GM12878 (cell line): Measurements from ENCODE around the gene USH2A. TPM values are rescaled to one million over a fixed set of nuclear protein-coding genes. Genes with fewer than 3 reads are reported as not detected.

Experiments used
- ATAC-seq: fragments of 200-7000 bp; cut with Tn5 transposase; 3 replicates; pipeline ENCODE4 v1.9.1; 2020; ENCODE audit warnings: mild to moderate bottlenecking, moderate library complexity
- BruUV-seq: library from RNA; stranded (reverse); fragments of 400-500 nt; replicated peaks from 2 replicates; lab custom pipeline; 2021; lab: Mats Ljungman, UMichigan
- CTCF ChIA-PET: fragments of 300-600 bp; sonication (Branson Sonifier 250); formaldehyde crosslinking; extraction: SDS; loops from one replicate; lab custom pipeline; 2021; ENCODE audit warnings: inconsistent platforms; lab: Yijun Ruan, JAX
- POLR2A ChIA-PET: fragments of 350-600 bp; formaldehyde crosslinking; extraction: SDS; loops from one replicate; lab custom pipeline; 2021; ENCODE audit warnings: inconsistent platforms; lab: Charles Lee
- RAD21 ChIA-PET: fragments of 300-600 bp; sonication (Branson Sonifier 250); formaldehyde crosslinking; loops from one replicate; lab custom pipeline; 2023; ENCODE audit warnings: antibody characterized with exemption; ENCODE audit not compliant: unreplicated experiment; lab: Charles Lee
- SMC1A ChIA-PET: fragments of 300-600 bp; sonication (Branson Sonifier 250); formaldehyde crosslinking; loops from one replicate; lab custom pipeline; 2023; ENCODE audit not compliant: unreplicated experiment, uncharacterized antibody; lab: Charles Lee
- DNase-seq: peaks from one replicate; pipeline ENCODE4 v3.0.0-alpha.2; 2011; ENCODE audit warnings: low read depth, low spot score
- FAIRE-seq: peaks from 3 replicates; lab custom pipeline; 2011; peaks lifted over from hg19 to GRCh38; lab: Jason Lieb, UNC
- H2AFZ ChIP-seq: 2 replicates; pipeline ENCODE4 v1.6.0; 2011; ENCODE audit warnings: low read depth, low read length, control low read depth; ENCODE audit not compliant: control insufficient read depth
- H3K27ac ChIP-seq: 2 replicates; pipeline ENCODE4 v1.5.1; 2011; ENCODE audit warnings: control low read depth; ENCODE audit not compliant: control insufficient read depth, insufficient read depth
- H3K27me3 ChIP-seq, 2 experiments: replicated peaks in 1 of 2; 2 replicates each; pipeline versions ENCODE4 v1.6.0 to v1.6.1; 2011; ENCODE audit warnings: low read length in 1 of 2; ENCODE audit not compliant: control insufficient read depth in 2 of 2, insufficient read depth in 2 of 2
- H3K36me3 ChIP-seq, 2 experiments: 2 replicates each; pipeline ENCODE4 v1.5.1; 2011; ENCODE audit warnings: low read length in 1 of 2; ENCODE audit not compliant: control insufficient read depth in 2 of 2, insufficient read depth in 2 of 2
- H3K4me1 ChIP-seq: 2 replicates; pipeline ENCODE4 v1.6.1; 2011; ENCODE audit warnings: mild to moderate bottlenecking, low read length, moderate library complexity, mixed read lengths; ENCODE audit not compliant: control insufficient read depth, insufficient read depth
- H3K4me2 ChIP-seq: 2 replicates; pipeline ENCODE4 v1.6.0; 2011; ENCODE audit warnings: control low read depth; ENCODE audit not compliant: control insufficient read depth, insufficient read depth
- H3K4me3 ChIP-seq: fragments of 200-600 bp; sonication (generic); 2 replicates; pipeline ENCODE4 v1.5.1; 2016
- H3K79me2 ChIP-seq: 2 replicates; pipeline ENCODE4 v1.6.0; 2011; ENCODE audit warnings: low read length; ENCODE audit not compliant: control insufficient read depth, insufficient read depth
- H3K9ac ChIP-seq: 2 replicates; pipeline ENCODE4 v1.8.0; 2011; ENCODE audit warnings: low read length, control low read depth, mixed read lengths; ENCODE audit not compliant: control insufficient read depth, insufficient read depth
- H3K9me3 ChIP-seq: replicated peaks from 3 replicates; pipeline ENCODE4 v1.5.1; 2011; ENCODE audit warnings: mild to moderate bottlenecking, low read length; ENCODE audit not compliant: control insufficient read depth, insufficient read depth
- H4K20me1 ChIP-seq: 2 replicates; pipeline ENCODE4 v1.6.0; 2011; ENCODE audit not compliant: control insufficient read depth, insufficient read depth
- BRCA1 ChIP-seq: IDR thresholded peaks from 2 replicates; pipeline ENCODE4 v1.6.1; 2011; ENCODE audit warnings: low read depth, low read length, improper control_type of control experiment
- IRF4 ChIP-seq: IDR thresholded peaks from 2 replicates; pipeline ENCODE4 v1.6.1; 2011; ENCODE audit warnings: low read depth, low read length
- MXI1 ChIP-seq: fragments of 150-350 bp; IDR thresholded peaks from 2 replicates; pipeline ENCODE4 v1.6.1; 2011; ENCODE audit warnings: low read depth, mild to moderate bottlenecking, inconsistent platforms, low read length, improper control_type of control experiment
- NR2C1 ChIP-seq: fragments of 450-650 bp; IDR thresholded peaks from 2 replicates; pipeline ENCODE4 v1.6.1; 2017; ENCODE audit warnings: antibody characterized with exemption, mild to moderate bottlenecking, moderate library complexity
- SMAD1 ChIP-seq: fragments of 450-650 bp; IDR thresholded peaks from 2 replicates; pipeline ENCODE4 v1.6.1; 2018; ENCODE audit warnings: mild to moderate bottlenecking, low read depth; ENCODE audit not compliant: partially characterized antibody
- YY1 ChIP-seq: IDR thresholded peaks from 2 replicates; pipeline ENCODE4 v1.6.1; 2011; ENCODE audit warnings: low read depth, mild to moderate bottlenecking, low read length
- ZNF217 ChIP-seq: fragments of 450-650 bp; IDR thresholded peaks from 2 replicates; pipeline ENCODE4 v1.6.1; 2017; ENCODE audit warnings: antibody characterized with exemption, mild to moderate bottlenecking
- ZZZ3 ChIP-seq: IDR thresholded peaks from 2 replicates; pipeline ENCODE4 v1.6.1; 2011; ENCODE audit warnings: low read depth; ENCODE audit not compliant: control insufficient read depth, insufficient read length
- WGBS: methylation state at CpG from one replicate; pipeline ENCODE4 v1.1.6; 2016; ENCODE audit warnings: low lambda C conversion rate; ENCODE audit not compliant: insufficient replicate concordance, insufficient coverage; ENCODE audit errors: missing lambda C conversion rate; 5-methylcytosine and 5-hydroxymethylcytosine counted together
- in situ Hi-C: fragments of 300-500 bp; cut with MboI; formaldehyde crosslinking; loops from 9 replicates; pipeline ENCODE4 v1.14.3; 2018; ENCODE audit warnings: mixed read lengths
- intact Hi-C: fragments of 100-400 bp; cut with micrococcal nuclease; formaldehyde crosslinking; loops from one replicate; pipeline ENCODE4 v1.14.2; 2022; ENCODE audit not compliant: unreplicated experiment
- polyA plus RNA-seq, 11 experiments: library from polyadenylated mRNA; depleted of rRNA in 4 of 11; unstranded in 6 of 11; stranded (reverse) in 5 of 11; fragments of >200 nt; fragmentation: Nextera tagmentation in 4 of 11; fragmentation: Illumina TruSeq in 1 of 11; extraction: Ambion mirVana in 4 of 11; extraction: Trizol in 1 of 11; gene quantifications; 1 replicate in 1 of 11; 2 replicates in 10 of 11; pipeline versions ENCODE4 v1.2.1 to v1.2.3, GENCODE V29; 2011 to 2016; ENCODE audit warnings: inconsistent platforms in 2 of 11, missing spikeins in 2 of 11, low read depth in 1 of 11
- total RNA-seq, 4 experiments: library from RNA; depleted of rRNA in 3 of 4; stranded (reverse); fragments of >200 nt in 3 of 4; fragmentation: Illumina TruSeq in 1 of 4; extraction: Trizol in 1 of 4; gene quantifications; 2 replicates each; pipeline versions ENCODE4 v1.2.1 to v1.2.3, GENCODE V29; 2013 to 2021
- TF ChIP-seq, protein P1 (sequence below): fragments of 450-650 bp; conservative IDR thresholded peaks from 2 replicates; pipeline ENCODE4 v1.6.1; 2017; ENCODE audit warnings: mild to moderate bottlenecking, moderate library complexity
- TF ChIP-seq, protein P2 (sequence below): IDR thresholded peaks from 2 replicates; pipeline ENCODE4 v1.6.1; 2011; ENCODE audit warnings: borderline replicate concordance, low read depth, mild to moderate bottlenecking, moderate library complexity, mixed read lengths, low read length; ENCODE audit not compliant: insufficient read depth; ENCODE audit errors: extremely low read length
- TF ChIP-seq, protein P3 (sequence below): fragments of 450-650 bp; IDR thresholded peaks from 2 replicates; pipeline ENCODE4 v1.6.1; 2017; ENCODE audit warnings: low read depth, mild to moderate bottlenecking, moderate library complexity

USH2A gene
- total and polyA plus RNA-seq, 10 of the 15 experiments (the other 5 are each of a cell fraction or from before 2014, with no cell fraction given), result under 0.01 to 0.20 (median 0.01) TPM; not detected in 2

DNA sequence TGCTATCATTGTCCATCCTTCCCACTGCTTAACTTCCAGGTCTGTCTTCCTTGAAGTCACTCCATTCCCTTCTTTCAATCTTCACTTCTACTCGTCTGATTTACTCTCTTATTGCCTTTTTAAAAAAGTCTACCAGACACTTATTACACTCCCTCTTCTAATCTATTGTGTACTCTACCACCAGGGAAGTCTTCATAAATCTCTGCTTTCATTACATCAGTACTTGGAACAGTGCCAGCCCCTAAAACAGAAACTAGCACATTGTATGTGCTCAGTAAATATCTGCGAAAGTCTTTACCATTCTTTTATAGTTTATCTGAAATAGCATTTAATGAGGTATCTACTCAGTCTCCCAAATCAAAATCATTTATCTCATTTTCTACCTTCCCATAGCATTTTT is 236.4 kb downstream of the USH2A start:
- no TSS peak for BruUV-seq
- ATAC-seq, result no peak
- DNase-seq, result no peak
- Histone ChIP-seq H3K27me3 (no peaks in the 10 kb centered on the region), H3K9me3 (no peaks in the 10 kb centered on the region), H3K4me3 (no peak overlapping the region), H3K9ac (no peak overlapping the region), H3K36me3 (no peaks in the 10 kb centered on the region), H3K4me2 (no peak overlapping the region), H4K20me1 (no peaks in the 10 kb centered on the region), H3K4me1 (no peaks in the 10 kb centered on the region), H3K79me2 (no peaks in the 10 kb centered on the region), H2AFZ (no peak overlapping the region), H3K27ac (no peak overlapping the region)
- no peak for TF ChIP-seq ZNF217
- no peak for TF ChIP-seq YY1
- TF ChIP-seq MXI1, result no peak
- no peak for TF ChIP-seq IRF4
- TF ChIP-seq, protein P1, sequence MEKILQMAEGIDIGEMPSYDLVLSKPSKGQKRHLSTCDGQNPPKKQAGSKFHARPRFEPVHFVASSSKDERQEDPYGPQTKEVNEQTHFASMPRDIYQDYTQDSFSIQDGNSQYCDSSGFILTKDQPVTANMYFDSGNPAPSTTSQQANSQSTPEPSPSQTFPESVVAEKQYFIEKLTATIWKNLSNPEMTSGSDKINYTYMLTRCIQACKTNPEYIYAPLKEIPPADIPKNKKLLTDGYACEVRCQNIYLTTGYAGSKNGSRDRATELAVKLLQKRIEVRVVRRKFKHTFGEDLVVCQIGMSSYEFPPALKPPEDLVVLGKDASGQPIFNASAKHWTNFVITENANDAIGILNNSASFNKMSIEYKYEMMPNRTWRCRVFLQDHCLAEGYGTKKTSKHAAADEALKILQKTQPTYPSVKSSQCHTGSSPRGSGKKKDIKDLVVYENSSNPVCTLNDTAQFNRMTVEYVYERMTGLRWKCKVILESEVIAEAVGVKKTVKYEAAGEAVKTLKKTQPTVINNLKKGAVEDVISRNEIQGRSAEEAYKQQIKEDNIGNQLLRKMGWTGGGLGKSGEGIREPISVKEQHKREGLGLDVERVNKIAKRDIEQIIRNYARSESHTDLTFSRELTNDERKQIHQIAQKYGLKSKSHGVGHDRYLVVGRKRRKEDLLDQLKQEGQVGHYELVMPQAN, result no peak
- TF ChIP-seq, protein P2, sequence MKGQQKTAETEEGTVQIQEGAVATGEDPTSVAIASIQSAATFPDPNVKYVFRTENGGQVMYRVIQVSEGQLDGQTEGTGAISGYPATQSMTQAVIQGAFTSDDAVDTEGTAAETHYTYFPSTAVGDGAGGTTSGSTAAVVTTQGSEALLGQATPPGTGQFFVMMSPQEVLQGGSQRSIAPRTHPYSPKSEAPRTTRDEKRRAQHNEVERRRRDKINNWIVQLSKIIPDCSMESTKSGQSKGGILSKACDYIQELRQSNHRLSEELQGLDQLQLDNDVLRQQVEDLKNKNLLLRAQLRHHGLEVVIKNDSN, result no peak
- no peak for TF ChIP-seq BRCA1
- TF ChIP-seq, protein P3, sequence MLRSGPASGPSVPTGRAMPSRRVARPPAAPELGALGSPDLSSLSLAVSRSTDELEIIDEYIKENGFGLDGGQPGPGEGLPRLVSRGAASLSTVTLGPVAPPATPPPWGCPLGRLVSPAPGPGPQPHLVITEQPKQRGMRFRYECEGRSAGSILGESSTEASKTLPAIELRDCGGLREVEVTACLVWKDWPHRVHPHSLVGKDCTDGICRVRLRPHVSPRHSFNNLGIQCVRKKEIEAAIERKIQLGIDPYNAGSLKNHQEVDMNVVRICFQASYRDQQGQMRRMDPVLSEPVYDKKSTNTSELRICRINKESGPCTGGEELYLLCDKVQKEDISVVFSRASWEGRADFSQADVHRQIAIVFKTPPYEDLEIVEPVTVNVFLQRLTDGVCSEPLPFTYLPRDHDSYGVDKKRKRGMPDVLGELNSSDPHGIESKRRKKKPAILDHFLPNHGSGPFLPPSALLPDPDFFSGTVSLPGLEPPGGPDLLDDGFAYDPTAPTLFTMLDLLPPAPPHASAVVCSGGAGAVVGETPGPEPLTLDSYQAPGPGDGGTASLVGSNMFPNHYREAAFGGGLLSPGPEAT, result no peak
- TF ChIP-seq SMAD1, result no peak
- no peak for TF ChIP-seq ZZZ3
- no peak for TF ChIP-seq NR2C1
- no peak for FAIRE-seq
- ChIA-PET CTCF (no interaction called here), SMC1A (no interaction called here), POLR2A (no interaction called here), RAD21 (no interaction called here)
- WGBS, result 0% methylated on average over 2 of the region's 2 CpGs
- in situ Hi-C loops, result no loop called here
- intact Hi-C loops, result no loop called here
